GM20431 (cell line): Measurements from ENCODE around the gene NFKBIA.
"Not testable (repeated sequence)": the region's sequence is repeated elsewhere in the genome, so short reads cannot be mapped to it uniquely, and the experiment has no call there.

Source experiments
- in situ Hi-C: fragments of 300-500 bp; cut with MseI, MboI; formaldehyde crosslinking; loops from one replicate; pipeline ENCODE4 v1.15.0; 2020; ENCODE audit warnings: low sequenced_read_pairs; ENCODE audit not compliant: unreplicated experiment

Gene NFKBIA

GRCh38 chr14:35374263-35374712, 30.3 kb downstream of the NFKBIA start:
- in situ Hi-C loops = no loop called here

- in situ Hi-C loops = not testable (repeated sequence)
Observed at GRCh38 chr14:35373208-35373607, 31.3 kb downstream of the NFKBIA start.

DNA sequence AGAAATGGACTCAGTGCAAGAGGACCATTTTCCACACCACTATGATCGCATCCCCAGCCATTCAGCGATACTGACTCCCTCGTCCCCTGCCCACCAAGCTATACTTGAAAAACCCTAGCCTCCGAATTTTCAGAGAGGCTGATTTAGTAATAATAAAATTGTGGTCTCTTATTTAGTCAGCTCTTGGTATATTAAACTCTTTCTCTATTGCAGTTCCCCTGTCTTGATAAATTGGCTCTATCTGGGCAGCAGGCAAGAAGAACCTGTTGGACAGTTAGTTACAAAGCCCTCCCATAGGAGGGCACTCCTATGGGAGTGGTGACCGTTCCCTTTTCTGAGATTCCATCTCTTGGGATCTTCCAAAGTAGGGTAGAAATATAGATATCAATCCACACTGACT, 33.6 kb downstream of the NFKBIA start:
- in situ Hi-C loops = no loop called here

GRCh38 chr14:35369701-35370191, 34.8 kb downstream of the NFKBIA start:
- in situ Hi-C loops = no loop called here

DNA sequence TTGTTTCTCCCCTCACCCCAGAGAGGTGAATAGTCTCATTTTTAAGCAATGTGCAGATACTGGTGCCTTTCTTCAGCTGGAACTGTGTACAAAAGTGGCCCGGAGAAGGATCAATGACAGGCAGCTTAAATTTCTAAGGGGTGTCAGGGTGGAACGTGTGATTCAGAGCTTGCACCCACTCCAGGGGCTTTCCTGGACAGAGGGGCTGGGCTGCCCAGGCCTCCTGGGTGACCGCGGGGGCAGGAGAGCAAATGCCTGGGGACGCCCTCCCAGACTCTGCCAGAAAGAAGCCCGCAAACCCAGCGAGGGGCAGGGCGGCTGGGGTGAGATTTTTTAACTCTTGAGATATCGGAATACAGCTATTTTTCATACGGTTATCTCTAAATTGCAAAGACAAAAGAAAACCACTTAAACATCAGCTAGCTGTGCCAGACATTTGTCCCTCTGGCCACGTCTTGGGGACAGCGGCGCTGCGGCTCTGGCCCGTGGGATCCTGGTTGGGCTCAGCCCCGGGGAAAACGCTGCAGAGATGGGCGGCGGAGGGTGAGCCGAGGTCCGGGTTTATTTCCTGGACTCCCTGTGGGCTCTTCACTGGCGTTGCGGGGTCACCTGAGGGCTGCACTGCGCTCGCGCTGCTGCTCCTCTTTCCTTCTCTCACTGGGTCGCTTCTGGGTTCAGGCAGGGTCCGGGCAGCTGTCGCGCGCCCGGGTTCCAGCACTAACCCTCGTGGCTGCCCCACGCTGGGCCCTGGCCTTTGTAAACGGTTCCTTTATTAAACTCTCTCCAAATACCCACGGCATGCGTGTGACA, 35.8 kb downstream of the NFKBIA start:
- in situ Hi-C loops = no loop called here

DNA sequence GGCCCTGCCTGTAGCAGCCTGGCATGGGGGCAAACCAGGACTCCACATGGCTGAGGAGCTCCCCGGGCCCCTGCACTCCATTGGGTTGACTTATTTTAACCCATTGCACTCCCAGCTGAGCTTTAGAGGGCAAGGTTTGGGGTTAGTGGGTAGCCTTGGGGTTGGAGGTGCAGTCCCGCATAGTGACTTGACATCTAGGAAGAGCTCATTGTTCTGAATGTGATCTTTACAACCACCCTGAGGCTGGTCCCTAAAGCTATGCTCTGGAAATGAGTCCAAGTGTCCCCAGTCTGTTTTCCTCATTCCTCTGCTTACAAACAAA, 36.4 kb downstream of the NFKBIA start:
- in situ Hi-C loops = no loop called here

DNA sequence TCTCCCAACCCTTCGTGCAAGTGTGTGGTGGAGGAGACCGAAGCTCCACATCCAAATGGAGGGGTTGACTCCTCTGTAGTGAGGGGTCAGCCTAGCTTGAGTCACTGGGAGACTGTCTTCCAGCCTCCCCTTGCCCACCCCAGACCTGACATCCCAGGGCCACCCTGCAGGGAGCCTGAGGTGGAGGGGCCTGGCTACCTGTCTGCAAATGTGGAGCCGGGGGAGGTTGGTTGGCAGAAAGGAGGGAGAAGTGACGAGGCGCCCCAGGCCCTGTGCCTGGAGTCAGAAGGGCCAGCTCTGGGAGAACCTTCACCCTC, 37.5 kb downstream of the NFKBIA start:
- in situ Hi-C loops = no loop called here

- in situ Hi-C loops = no loop called here
Observed at GRCh38 chr14:35366521-35366976, 38.0 kb downstream of the NFKBIA start.

GRCh38 chr14:35366056-35366451, 38.5 kb downstream of the NFKBIA start:
- in situ Hi-C loops = no loop called here

DNA sequence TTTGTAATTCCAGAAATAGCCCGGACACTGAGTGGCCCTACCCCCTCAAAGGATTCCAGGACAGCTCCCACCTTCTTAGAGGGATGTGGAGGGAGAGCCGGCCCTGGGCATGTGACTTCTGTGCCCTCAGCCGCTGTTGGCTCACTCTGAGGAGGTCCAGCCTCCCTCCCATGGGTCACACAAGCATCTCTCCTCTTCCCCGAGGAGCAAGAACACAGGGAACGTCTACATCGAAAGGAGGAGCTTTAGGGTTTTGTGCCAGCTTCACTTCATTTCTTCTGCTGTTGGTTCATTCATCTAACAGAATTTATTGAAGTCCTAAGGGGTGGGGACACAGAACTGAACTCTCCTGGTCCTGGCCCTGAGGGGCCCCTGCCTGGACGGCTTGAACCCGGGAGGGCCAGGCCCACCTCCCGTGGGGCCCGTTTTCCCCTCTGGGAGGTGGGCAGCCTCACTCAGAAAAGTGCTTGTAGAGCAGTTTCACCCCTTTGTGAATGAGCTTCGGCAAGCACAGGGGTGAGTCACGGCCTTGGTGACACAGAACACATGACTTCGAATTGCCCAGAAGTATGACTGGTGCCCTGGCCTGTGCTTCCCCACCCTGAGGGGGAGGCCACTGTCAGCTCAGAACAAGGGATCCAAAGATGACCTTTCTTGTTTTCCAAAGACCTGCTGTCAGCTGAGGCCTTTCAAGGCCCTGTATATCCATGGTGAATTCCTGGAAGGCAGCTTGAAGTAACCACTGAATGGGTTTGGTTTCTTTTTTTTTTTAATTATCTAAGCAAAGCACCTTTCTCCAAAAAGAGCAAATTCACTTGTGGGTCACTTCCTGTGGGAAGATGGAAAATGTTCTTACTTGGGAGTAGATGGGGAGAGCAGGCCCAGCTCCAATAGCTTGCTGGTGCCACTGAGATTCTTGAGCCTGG, 39.2 kb downstream of the NFKBIA start:
- in situ Hi-C loops = no loop called here

- in situ Hi-C loops = no loop called here
Observed at GRCh38 chr14:35362911-35363374, 41.6 kb downstream of the NFKBIA start.

DNA sequence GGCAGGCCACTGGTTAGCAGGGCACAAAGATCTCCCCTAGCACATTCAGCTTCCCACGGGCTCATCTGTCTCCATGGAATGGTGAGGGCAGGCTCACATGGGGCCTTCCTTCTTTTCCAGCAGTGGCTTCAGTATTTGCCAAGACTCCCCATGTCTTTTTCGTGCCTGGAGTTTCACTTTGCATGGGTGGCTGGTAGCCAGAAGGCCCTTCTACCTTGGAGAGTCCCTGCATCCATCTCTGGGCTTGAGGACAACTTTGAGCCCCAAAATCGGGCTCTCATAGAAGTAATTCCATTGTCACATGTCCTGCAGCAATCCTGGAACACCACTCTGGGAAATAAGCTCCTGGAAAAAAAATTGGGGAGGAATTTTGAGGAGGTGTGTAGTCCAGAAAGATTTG, 42.1 kb downstream of the NFKBIA start:
- in situ Hi-C loops = no loop called here

- in situ Hi-C loops = no loop called here
Observed at GRCh38 chr14:35361141-35361480, 43.4 kb downstream of the NFKBIA start.

DNA sequence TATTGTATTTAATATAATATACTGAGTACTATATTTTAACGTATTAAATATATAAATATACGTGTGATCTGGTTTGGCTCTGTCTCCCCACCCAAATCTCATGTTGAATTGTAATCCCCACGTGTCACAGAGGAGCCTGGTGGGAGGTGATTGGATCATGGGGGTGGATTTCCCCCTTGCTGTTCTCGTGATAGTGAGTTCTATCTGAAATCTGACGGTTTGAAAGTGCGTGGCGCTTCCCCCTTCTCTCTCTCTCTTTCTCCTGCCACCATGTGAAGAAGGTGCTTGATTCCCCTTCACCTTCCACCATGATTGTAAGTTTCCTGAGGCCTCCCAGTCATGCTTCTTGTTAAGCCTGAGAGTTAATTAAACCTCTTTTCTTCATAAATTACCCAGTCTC, 44.9 kb downstream of the NFKBIA start:
- in situ Hi-C loops = not testable (repeated sequence)

DNA sequence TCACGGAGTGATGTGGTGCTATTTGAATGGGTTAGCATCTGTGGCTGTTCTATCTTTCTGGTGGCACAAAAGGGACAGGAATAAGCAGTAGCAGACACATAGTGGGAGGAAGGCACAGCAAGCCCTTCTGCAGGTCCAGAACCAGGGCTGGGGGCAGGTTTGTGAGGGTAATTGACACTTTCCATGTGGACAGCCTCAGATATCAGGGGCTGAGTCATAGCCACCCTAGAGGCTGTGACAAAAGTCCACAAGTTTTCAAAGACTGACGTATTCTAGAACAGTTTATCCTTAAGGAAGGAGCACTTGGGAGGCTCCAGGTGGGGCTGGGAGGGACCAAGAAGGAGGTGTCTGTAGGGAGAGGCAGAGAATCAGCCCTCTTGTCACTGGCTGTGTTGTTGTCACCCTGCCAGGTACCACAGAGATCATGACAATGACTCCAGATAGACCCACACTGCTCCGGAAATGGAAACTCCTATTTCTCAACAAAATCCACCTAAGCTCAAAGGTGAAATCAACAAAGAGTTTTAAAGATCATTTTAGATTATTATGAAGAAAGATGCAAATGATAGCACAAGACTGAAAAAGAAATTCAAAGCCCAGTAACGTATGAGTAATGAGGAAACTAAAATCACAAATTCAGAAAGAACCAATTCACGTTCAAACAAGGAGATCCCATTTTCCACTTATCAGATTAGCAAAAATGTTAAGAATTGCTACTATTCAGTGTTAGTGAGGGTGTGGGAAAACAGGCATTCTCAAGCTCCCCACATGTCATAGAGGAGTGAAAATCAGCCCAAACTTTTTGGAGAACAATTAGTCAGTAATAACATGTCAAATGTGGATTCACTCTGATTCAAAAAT, 48.3 kb downstream of the NFKBIA start:
- in situ Hi-C loops = no loop called here

DNA sequence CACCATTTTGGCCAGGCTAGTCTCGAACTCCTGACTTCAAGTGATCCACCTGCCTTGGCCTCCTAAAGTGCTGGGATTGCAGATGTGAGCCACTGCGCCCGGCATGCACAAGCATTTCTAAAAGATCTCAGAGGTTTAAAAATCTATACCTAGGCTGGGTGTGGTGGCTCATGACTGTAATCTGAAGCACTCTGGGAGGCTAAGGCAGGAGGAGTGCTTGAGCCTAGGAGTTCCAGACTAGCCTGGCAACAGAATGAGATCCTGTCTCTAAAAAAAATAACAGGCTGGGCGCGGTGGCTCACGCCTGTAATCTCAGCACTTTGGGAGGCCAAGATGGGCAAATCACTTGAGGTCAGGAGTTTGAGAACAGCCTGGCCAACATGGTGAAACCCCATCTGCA, 49.3 kb downstream of the NFKBIA start:
- in situ Hi-C loops = not testable (repeated sequence)

DNA sequence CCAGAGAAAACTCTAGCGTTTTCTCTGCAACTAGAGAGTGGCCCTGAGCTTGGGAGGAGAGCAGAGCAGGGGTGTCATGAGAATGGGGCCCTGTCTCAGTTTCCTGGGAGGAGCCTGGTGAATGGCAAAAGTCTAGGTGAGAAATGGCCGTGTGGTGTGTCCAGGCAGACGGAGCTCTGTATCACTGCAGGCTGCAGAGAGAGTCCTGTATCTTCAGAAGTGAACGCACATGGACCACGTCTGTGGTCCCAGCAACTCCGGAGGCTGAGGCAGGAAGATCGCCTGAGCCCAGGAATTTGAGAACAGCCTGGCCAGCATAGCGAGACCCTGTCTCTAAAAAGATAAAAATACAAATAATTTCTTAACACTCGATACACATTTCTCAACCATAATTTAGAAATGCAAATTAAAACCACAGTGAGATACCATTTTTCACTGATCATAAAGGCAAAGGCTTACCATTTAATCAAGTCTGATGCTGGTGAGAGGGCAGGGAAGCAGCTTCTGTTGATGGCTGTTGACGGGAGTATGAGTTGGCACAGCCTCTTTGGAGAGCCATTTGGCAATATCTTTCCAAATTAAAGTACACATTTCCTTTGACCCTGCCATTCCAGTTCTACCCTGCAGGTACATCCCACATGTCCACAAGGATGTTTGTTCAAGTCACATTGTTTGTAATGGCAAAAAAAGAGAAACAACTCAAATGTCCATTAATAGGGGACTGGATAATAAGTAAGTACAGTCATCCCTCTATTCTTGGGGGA, 51.0 kb downstream of the NFKBIA start:
- in situ Hi-C loops = no loop called here

DNA sequence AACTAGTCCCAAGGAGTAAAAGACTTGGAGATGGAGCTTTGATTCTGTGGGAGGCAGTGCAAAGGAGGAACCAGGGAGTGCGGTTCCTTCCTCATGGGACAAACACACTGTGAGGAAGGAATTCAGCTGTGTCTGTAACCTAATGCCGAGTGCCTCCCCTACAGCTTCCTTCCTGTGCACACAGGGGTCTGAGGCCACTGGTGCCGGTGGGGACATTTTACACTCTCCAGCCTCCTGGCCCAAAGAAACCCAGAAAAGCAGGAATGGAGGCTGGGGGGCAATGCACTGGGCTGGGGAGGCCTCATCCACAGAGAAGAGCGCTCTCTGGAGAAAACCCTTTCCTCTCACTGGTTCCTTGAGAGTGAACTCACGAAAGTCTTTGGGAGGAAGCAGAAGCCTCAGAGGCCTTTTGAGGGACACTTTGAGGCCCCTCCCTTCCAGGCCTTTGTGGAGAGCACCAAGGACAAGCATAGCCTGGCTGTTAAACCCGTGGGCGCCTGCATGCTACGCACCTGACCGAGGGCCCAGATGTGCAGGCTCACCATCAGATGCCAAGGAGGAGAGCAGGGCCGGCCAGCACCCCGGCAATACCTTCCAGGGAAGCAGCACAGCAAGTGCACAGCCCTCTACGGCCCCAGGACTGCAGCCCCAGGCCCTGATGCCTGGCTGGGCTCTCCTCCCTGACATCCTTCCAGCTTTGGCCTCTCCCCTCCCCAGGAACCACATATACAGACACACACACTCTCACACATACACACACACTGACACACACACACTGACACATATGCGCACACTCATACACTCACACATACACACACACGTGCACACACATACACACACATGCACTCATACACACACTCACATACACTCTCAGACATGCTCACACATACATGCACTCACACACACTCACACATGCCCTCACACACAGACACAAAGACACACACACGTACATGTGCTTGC, 52.0 kb downstream of the NFKBIA start:
- in situ Hi-C loops = no loop called here
